WTC11 (cell line): ENCODE results near the gene PLBD2. TPM values are rescaled to one million over a fixed set of nuclear protein-coding genes. Genes with fewer than 3 reads are reported as not detected.

Experiments used
- ATAC-seq: fragments of 200-7000 bp; cut with Tn5 transposase; 2 replicates; pipeline ENCODE4 v1.10.0; 2021; ENCODE audit warnings: mild to moderate bottlenecking, moderate library complexity
- CTCF ChIA-PET: fragments of 300-600 bp; sonication (Branson Sonifier 250); formaldehyde crosslinking; loops from one replicate; lab custom pipeline; 2021; ENCODE audit warnings: antibody characterized with exemption; lab: Charles Lee
- POLR2A ChIA-PET: fragments of 350-600 bp; sonication (Branson Sonifier 250); formaldehyde crosslinking; loops from one replicate; lab custom pipeline; 2021; ENCODE audit warnings: antibody characterized with exemption; lab: Charles Lee
- DNase-seq: peaks from one replicate; pipeline ENCODE4 v3.0.0; 2021; ENCODE audit warnings: low spot score
- H3K27ac Mint-ChIP-seq: 2 replicates; pipeline ENCODE4 v1.8.0; 2021; ENCODE audit warnings: mixed read lengths
- H3K27me3 Mint-ChIP-seq: 2 replicates; pipeline ENCODE4 v1.8.0; 2021; ENCODE audit warnings: low read depth, mild to moderate bottlenecking, moderate library complexity, mixed read lengths
- H3K36me3 Mint-ChIP-seq: 2 replicates; pipeline ENCODE4 v1.8.0; 2021; ENCODE audit warnings: mixed read lengths
- H3K4me1 Mint-ChIP-seq: 2 replicates; pipeline ENCODE4 v1.8.0; 2022; ENCODE audit warnings: mixed read lengths
- H3K4me3 Mint-ChIP-seq: 2 replicates; pipeline ENCODE4 v1.8.0; 2021; ENCODE audit warnings: mild to moderate bottlenecking, moderate library complexity, mixed read lengths
- H3K9me3 Mint-ChIP-seq: 2 replicates; pipeline ENCODE4 v1.8.0; 2021; ENCODE audit warnings: mixed read lengths
- ATF1 ChIP-seq: sonication (generic); formaldehyde crosslinking; IDR thresholded peaks from 2 replicates; pipeline ENCODE4 v1.8.1; 2023; ENCODE audit warnings: mild to moderate bottlenecking, moderate library complexity, missing genetic modification reagents
- CREM ChIP-seq: sonication (generic); formaldehyde crosslinking; IDR thresholded peaks from 2 replicates; pipeline ENCODE4 v1.8.1; 2022; ENCODE audit warnings: mild to moderate bottlenecking, missing genetic modification reagents, moderate library complexity
- ESRRA ChIP-seq: sonication (generic); formaldehyde crosslinking; IDR thresholded peaks from 2 replicates; pipeline ENCODE4 v1.8.1; 2022; ENCODE audit warnings: mild to moderate bottlenecking, missing genetic modification reagents, borderline replicate concordance
- ETV6 ChIP-seq: sonication (generic); formaldehyde crosslinking; IDR thresholded peaks from 2 replicates; pipeline ENCODE4 v1.8.1; 2022; ENCODE audit warnings: mild to moderate bottlenecking, missing genetic modification reagents
- FOXJ3 ChIP-seq: sonication (generic); formaldehyde crosslinking; IDR thresholded peaks from 2 replicates; pipeline ENCODE4 v1.9.0; 2021; ENCODE audit warnings: missing genetic modification reagents, mild to moderate bottlenecking, borderline replicate concordance
- GABPB1 ChIP-seq: sonication (generic); formaldehyde crosslinking; IDR thresholded peaks from 2 replicates; pipeline ENCODE4 v1.8.1; 2023; ENCODE audit warnings: mild to moderate bottlenecking, missing genetic modification reagents
- GRHL2 ChIP-seq: fragments of 250-450 bp; sonication (Bioruptor Pico); IDR thresholded peaks from 2 replicates; pipeline ENCODE4 v1.8.0; 2022; ENCODE audit warnings: mild to moderate bottlenecking, moderate library complexity; ENCODE audit not compliant: insufficient replicate concordance, severe bottlenecking
- GTF2I ChIP-seq: fragments of 250-450 bp; sonication (Bioruptor Pico); conservative IDR thresholded peaks from 2 replicates; pipeline ENCODE4 v1.4.0; 2021; ENCODE audit warnings: mild to moderate bottlenecking
- HMGA2 ChIP-seq: fragments of 250-450 bp; sonication (Bioruptor Pico); IDR thresholded peaks from 2 replicates; pipeline ENCODE4 v1.4.0; 2021; ENCODE audit warnings: mild to moderate bottlenecking, moderate library complexity
- JAZF1 ChIP-seq: fragments of 250-450 bp; sonication (Bioruptor Pico); IDR thresholded peaks from 2 replicates; pipeline ENCODE4 v1.9.0; 2021; ENCODE audit warnings: moderate library complexity, mild to moderate bottlenecking, inconsistent platforms
- NR1H2 ChIP-seq: sonication (generic); formaldehyde crosslinking; IDR thresholded peaks from 2 replicates; pipeline ENCODE4 v1.9.0; 2021; ENCODE audit warnings: mild to moderate bottlenecking, moderate library complexity, missing genetic modification reagents
- NR3C1 ChIP-seq: sonication (generic); formaldehyde crosslinking; conservative IDR thresholded peaks from 2 replicates; pipeline ENCODE4 v1.8.1; 2023; ENCODE audit warnings: low read depth, mild to moderate bottlenecking, missing genetic modification reagents
- SMAD4 ChIP-seq: sonication (generic); formaldehyde crosslinking; IDR thresholded peaks from 2 replicates; pipeline ENCODE4 v1.8.0; 2022; ENCODE audit warnings: mild to moderate bottlenecking, missing genetic modification reagents
- SOX15 ChIP-seq: fragments of 250-450 bp; sonication (Bioruptor Pico); IDR thresholded peaks from 2 replicates; pipeline ENCODE4 v1.9.0; 2021; ENCODE audit warnings: mild to moderate bottlenecking
- TEAD1 ChIP-seq: sonication (generic); formaldehyde crosslinking; IDR thresholded peaks from 2 replicates; pipeline ENCODE4 v1.8.0; 2022; ENCODE audit warnings: mild to moderate bottlenecking, missing genetic modification reagents
- ZBTB21 ChIP-seq: sonication (generic); formaldehyde crosslinking; IDR thresholded peaks from 2 replicates; pipeline ENCODE4 v1.8.1; 2023; ENCODE audit warnings: mild to moderate bottlenecking, missing genetic modification reagents, borderline replicate concordance
- ZNF138 ChIP-seq: sonication (generic); formaldehyde crosslinking; conservative IDR thresholded peaks from 2 replicates; pipeline ENCODE4 v1.8.1; 2022; ENCODE audit warnings: mild to moderate bottlenecking, moderate library complexity, missing genetic modification reagents
- ZNF396 ChIP-seq: fragments of 250-450 bp; sonication (Bioruptor Pico); IDR thresholded peaks from 2 replicates; pipeline ENCODE4 v1.8.0; 2021; ENCODE audit warnings: mild to moderate bottlenecking, moderate library complexity, borderline replicate concordance
- total RNA-seq: library from RNA; stranded (reverse); gene quantifications from 3 replicates; pipeline ENCODE4 v1.2.3, GENCODE V29; 2021
- TF ChIP-seq, protein P1 (sequence below): sonication (generic); formaldehyde crosslinking; IDR thresholded peaks from 2 replicates; pipeline ENCODE4 v1.8.1; 2023; ENCODE audit warnings: mild to moderate bottlenecking, missing genetic modification reagents
- TF ChIP-seq, protein P2 (sequence below): fragments of 250-450 bp; sonication (Bioruptor Pico); conservative IDR thresholded peaks from 2 replicates; pipeline ENCODE4 v1.9.0; 2021; ENCODE audit warnings: mild to moderate bottlenecking
- TF ChIP-seq, protein P3 (sequence below): fragments of 250-450 bp; sonication (Bioruptor Pico); IDR thresholded peaks from 2 replicates; pipeline ENCODE4 v2.1.2; 2022; ENCODE audit warnings: mild to moderate bottlenecking, moderate library complexity
- TF ChIP-seq, protein P4 (sequence below): sonication (generic); formaldehyde crosslinking; IDR thresholded peaks from 2 replicates; pipeline ENCODE4 v1.8.0; 2022; ENCODE audit warnings: mild to moderate bottlenecking, missing genetic modification reagents
- TF ChIP-seq, protein P5 (sequence below): sonication (generic); formaldehyde crosslinking; IDR thresholded peaks from 2 replicates; pipeline ENCODE4 v1.8.1; 2022; ENCODE audit warnings: mild to moderate bottlenecking, missing genetic modification reagents, moderate library complexity, borderline replicate concordance
- TF ChIP-seq, protein P6 (sequence below): fragments of 250-450 bp; sonication (Bioruptor Pico); IDR thresholded peaks from 2 replicates; pipeline ENCODE4 v1.8.0; 2021; ENCODE audit warnings: mild to moderate bottlenecking
- TF ChIP-seq, protein P7 (sequence below): sonication (generic); formaldehyde crosslinking; IDR thresholded peaks from 2 replicates; pipeline ENCODE4 v1.8.1; 2022; ENCODE audit warnings: mild to moderate bottlenecking, moderate library complexity, missing genetic modification reagents
- TF ChIP-seq, protein P8 (sequence below): sonication (generic); formaldehyde crosslinking; IDR thresholded peaks from 2 replicates; pipeline ENCODE4 v1.8.0; 2022; ENCODE audit warnings: mild to moderate bottlenecking, missing genetic modification reagents

PLBD2 gene
- total RNA-seq, 1 experiment from 2014 or later: 34.8 TPM

DNA sequence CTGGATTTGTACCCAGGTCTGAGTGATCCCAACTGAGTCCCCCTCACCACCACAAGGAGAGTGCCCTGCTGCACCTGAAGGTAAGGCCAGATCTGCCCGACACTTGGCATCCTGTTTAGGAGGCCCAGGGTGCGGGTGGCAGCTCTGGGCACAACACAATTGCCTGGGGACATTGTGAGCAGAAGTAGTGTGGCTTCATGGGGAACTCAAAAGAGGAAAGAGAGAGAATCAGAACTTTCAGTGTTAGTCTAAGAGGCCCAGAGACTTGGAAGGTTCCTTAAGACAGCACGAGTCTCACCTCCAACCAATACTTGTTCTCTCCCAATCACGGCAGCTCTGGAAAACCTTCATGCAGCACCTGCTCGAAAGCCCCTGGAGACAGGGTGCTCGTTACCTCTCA is 16.9 kb upstream of the PLBD2 start:
- CTCF ChIA-PET: no interaction called here
- H3K27me3 Mint-ChIP-seq: no peaks in the 10 kb centered on the region; the same call in 1 of the 2 replicates
- TF ChIP-seq ESRRA (CRISPR knock-in tag) (no peak), CREM (no peak), NR3C1 (CRISPR knock-in tag) (no peak), JAZF1 (CRISPR knock-in tag) (no peak), SMAD4 (no peak), ETV6 (CRISPR knock-in tag) (no peak), FOXJ3 (CRISPR knock-in tag) (no peak)
- TF ChIP-seq, protein P1, sequence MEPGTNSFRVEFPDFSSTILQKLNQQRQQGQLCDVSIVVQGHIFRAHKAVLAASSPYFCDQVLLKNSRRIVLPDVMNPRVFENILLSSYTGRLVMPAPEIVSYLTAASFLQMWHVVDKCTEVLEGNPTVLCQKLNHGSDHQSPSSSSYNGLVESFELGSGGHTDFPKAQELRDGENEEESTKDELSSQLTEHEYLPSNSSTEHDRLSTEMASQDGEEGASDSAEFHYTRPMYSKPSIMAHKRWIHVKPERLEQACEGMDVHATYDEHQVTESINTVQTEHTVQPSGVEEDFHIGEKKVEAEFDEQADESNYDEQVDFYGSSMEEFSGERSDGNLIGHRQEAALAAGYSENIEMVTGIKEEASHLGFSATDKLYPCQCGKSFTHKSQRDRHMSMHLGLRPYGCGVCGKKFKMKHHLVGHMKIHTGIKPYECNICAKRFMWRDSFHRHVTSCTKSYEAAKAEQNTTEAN (CRISPR knock-in tag): no peak
- TF ChIP-seq, protein P2, sequence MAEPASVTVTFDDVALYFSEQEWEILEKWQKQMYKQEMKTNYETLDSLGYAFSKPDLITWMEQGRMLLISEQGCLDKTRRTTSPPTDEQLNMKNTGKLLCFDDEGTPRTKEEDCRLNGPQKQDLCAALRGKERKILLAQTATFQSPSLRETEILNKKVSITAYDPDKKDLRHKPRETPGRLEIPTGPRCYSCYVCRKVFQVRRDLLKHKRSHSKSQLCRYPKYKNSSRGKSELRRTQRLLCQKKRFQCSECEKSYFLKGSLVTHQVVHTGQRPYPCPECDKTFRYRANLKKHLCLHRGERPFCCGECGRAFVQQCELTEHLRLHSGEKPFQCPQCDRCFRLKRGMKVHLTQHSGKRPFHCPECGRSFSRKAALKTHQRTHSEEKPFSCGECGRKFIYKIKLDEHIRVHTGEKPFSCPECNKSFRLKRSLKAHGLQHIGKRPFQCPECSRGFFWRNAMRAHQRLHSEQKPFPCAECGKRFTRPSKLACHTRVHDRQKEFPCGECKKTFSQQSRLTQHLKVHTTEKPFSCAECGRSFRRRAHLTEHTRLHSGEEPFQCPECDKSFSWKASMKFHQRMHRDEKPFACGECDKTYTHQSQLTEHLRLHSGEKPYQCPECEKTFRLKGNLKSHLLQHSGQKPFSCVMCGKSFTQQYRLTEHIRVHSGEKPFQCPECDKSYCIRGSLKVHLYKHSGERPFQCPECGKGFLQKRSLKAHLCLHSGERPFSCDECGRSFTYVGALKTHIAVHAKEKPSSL (CRISPR knock-in tag): no peak
- TF ChIP-seq, protein P3, sequence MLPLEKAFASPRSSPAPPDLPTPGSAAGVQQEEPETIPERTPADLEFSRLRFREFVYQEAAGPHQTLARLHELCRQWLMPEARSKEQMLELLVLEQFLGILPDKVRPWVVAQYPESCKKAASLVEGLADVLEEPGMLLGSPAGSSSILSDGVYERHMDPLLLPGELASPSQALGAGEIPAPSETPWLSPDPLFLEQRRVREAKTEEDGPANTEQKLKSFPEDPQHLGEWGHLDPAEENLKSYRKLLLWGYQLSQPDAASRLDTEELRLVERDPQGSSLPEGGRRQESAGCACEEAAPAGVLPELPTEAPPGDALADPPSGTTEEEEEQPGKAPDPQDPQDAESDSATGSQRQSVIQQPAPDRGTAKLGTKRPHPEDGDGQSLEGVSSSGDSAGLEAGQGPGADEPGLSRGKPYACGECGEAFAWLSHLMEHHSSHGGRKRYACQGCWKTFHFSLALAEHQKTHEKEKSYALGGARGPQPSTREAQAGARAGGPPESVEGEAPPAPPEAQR: no peak
- no peaks in the 10 kb centered on the region for H3K9me3 Mint-ChIP-seq
- DNase-seq (no peak), ATAC-seq (no peak)
- H3K4me1 Mint-ChIP-seq: peaks cover 15% of the 10 kb centered on the region
- no peak overlapping the region for H3K27ac Mint-ChIP-seq
- H3K4me3 Mint-ChIP-seq: no peak overlapping the region
- H3K36me3 Mint-ChIP-seq: no peaks in the 10 kb centered on the region
- POLR2A ChIA-PET: no interaction called here

DNA sequence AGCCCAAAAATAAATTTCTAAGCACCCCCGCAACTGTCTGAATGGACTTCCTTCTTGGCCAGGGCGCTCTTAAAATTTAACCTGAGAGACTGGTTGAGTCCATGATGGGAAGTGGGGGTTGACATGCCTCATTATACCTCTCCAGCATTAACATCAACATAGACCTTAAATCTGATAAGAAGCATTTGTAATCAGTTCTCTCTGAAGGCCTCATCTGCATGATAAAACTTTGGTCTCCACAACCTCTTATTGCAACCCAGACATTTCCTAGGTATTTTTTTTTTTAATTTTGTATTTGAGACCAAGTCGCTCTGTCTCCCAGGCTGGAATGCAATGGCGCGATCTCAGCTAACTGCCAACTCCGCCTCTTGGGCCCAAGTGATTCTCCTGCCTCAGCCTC is 13.1 kb upstream of the PLBD2 start:
- DNase-seq (no peak), ATAC-seq (no peak)
- Mint-ChIP-seq H3K4me1 (peaks cover 16% of the 10 kb centered on the region), H3K36me3 (no peaks in the 10 kb centered on the region), H3K4me3 (no peak overlapping the region), H3K27me3 (no peaks in the 10 kb centered on the region), H3K9me3 (no peaks in the 10 kb centered on the region), H3K27ac (no peak overlapping the region)
- CTCF ChIA-PET: interaction anchor here (0.7 kb wide), 2 partner anchors 593 to 663 kb away, joined by 3 read pairs; no protein-coding TSS in a partner anchor
- POLR2A ChIA-PET: no interaction called here
- TF ChIP-seq GRHL2 (no peak), HMGA2 (no peak)

DNA sequence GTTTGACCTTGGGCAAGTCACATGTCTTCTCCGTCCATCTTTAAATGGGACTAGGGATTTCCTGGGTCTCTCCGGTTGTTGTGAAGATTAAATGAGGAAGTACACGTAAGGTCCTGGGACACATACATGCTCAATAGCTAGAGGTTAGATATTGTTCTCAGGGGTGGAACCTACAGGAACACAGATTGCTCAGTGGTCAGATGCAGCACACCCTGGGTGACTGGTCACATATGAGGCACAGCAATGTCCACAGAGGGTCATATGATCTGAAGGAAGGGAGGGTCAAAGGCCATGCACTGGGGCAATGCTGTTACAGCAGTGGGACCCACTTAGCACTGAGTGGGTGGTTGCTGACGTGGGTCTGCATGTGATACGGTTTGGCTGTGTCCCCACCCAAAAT is 12.0 kb upstream of the PLBD2 start:
- CTCF ChIA-PET: no interaction called here
- Mint-ChIP-seq H3K27me3 (no peaks in the 10 kb centered on the region), H3K9me3 (no peaks in the 10 kb centered on the region), H3K27ac (no peak overlapping the region), H3K4me1 (peaks cover 16% of the 10 kb centered on the region), H3K36me3 (no peaks in the 10 kb centered on the region), H3K4me3 (no peak overlapping the region)
- ATAC-seq (no peak), DNase-seq (no peak)
- POLR2A ChIA-PET: no interaction called here
- TF ChIP-seq ZNF138 (CRISPR knock-in tag): no peak
- TF ChIP-seq GABPB1 (CRISPR knock-in tag): no peak
- TF ChIP-seq, protein P4, sequence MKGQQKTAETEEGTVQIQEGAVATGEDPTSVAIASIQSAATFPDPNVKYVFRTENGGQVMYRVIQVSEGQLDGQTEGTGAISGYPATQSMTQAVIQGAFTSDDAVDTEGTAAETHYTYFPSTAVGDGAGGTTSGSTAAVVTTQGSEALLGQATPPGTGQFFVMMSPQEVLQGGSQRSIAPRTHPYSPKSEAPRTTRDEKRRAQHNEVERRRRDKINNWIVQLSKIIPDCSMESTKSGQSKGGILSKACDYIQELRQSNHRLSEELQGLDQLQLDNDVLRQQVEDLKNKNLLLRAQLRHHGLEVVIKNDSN (CRISPR knock-in tag): no peak
- no peak for TF ChIP-seq NR1H2 (CRISPR knock-in tag)
- no peak for TF ChIP-seq GTF2I (CRISPR knock-in tag)
- TF ChIP-seq, protein P5, sequence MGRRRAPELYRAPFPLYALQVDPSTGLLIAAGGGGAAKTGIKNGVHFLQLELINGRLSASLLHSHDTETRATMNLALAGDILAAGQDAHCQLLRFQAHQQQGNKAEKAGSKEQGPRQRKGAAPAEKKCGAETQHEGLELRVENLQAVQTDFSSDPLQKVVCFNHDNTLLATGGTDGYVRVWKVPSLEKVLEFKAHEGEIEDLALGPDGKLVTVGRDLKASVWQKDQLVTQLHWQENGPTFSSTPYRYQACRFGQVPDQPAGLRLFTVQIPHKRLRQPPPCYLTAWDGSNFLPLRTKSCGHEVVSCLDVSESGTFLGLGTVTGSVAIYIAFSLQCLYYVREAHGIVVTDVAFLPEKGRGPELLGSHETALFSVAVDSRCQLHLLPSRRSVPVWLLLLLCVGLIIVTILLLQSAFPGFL (CRISPR knock-in tag): no peak
- TF ChIP-seq, protein P6, sequence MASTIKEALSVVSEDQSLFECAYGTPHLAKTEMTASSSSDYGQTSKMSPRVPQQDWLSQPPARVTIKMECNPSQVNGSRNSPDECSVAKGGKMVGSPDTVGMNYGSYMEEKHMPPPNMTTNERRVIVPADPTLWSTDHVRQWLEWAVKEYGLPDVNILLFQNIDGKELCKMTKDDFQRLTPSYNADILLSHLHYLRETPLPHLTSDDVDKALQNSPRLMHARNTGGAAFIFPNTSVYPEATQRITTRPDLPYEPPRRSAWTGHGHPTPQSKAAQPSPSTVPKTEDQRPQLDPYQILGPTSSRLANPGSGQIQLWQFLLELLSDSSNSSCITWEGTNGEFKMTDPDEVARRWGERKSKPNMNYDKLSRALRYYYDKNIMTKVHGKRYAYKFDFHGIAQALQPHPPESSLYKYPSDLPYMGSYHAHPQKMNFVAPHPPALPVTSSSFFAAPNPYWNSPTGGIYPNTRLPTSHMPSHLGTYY (CRISPR knock-in tag): no peak
- TF ChIP-seq ZNF396 (CRISPR knock-in tag): no peak
- no peak for TF ChIP-seq ATF1 (CRISPR knock-in tag)
- TF ChIP-seq, protein P7, sequence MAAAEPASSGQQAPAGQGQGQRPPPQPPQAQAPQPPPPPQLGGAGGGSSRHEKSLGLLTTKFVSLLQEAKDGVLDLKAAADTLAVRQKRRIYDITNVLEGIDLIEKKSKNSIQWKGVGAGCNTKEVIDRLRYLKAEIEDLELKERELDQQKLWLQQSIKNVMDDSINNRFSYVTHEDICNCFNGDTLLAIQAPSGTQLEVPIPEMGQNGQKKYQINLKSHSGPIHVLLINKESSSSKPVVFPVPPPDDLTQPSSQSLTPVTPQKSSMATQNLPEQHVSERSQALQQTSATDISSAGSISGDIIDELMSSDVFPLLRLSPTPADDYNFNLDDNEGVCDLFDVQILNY (CRISPR knock-in tag): no peak
- no peak for TF ChIP-seq TEAD1 (CRISPR knock-in tag)
- TF ChIP-seq, protein P8, sequence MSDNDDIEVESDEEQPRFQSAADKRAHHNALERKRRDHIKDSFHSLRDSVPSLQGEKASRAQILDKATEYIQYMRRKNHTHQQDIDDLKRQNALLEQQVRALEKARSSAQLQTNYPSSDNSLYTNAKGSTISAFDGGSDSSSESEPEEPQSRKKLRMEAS (CRISPR knock-in tag): no peak
- TF ChIP-seq GRHL2: no peak
- TF ChIP-seq ZBTB21 (CRISPR knock-in tag): no peak
- TF ChIP-seq SOX15 (CRISPR knock-in tag): no peak
